IMR-90 (cell line): ENCODE data around the gene PM20D2. TPM values are rescaled to one million over a fixed set of nuclear protein-coding genes. Genes with fewer than 3 reads are reported as not detected.

Source experiments
- ATAC-seq: fragments of 200-7000 bp; cut with Tn5 transposase; 2 replicates; pipeline ENCODE4 v1.9.1; 2020; ENCODE audit warnings: low read depth, mild to moderate bottlenecking, moderate library complexity
- BruUV-seq: library from RNA; stranded (reverse); fragments of 400-500 nt; replicated peaks from 2 replicates; lab custom pipeline; 2021; lab: Mats Ljungman, UMichigan
- CTCF ChIA-PET: fragments of 300-600 bp; formaldehyde crosslinking; extraction: SDS; loops from one replicate; lab custom pipeline; 2021; ENCODE audit warnings: antibody characterized with exemption; lab: Yijun Ruan, JAX
- POLR2A ChIA-PET: fragments of 300-600 bp; sonication (Branson Sonifier 250); formaldehyde crosslinking; loops from one replicate; lab custom pipeline; 2022; ENCODE audit warnings: antibody characterized with exemption; ENCODE audit not compliant: unreplicated experiment; lab: Charles Lee
- DNase-seq: peaks from one replicate; pipeline ENCODE4 v3.0.0; 2013
- H2AFZ ChIP-seq: replicated peaks from 2 replicates; pipeline ENCODE3; 2013; ENCODE audit warnings: low read length, mild to moderate bottlenecking; ENCODE audit not compliant: poor library complexity
- H2AK5ac ChIP-seq: 2 replicates; pipeline ENCODE4 v1.6.1; 2013; ENCODE audit warnings: low read depth, low read length, inconsistent platforms
- H2AK9ac ChIP-seq: replicated peaks from 2 replicates; pipeline ENCODE3; 2013; ENCODE audit warnings: mild to moderate bottlenecking, low read depth, low read length, moderate library complexity; ENCODE audit not compliant: poor library complexity
- H2BK120ac ChIP-seq: 2 replicates; pipeline ENCODE4 v1.6.1; 2013; ENCODE audit warnings: low read depth, low read length, inconsistent platforms
- H2BK15ac ChIP-seq: 3 replicates; pipeline ENCODE4 v1.6.1; 2013; ENCODE audit warnings: low read depth, low read length, inconsistent platforms
- H2BK20ac ChIP-seq: 2 replicates; pipeline ENCODE4 v1.6.1; 2013; ENCODE audit warnings: low read depth, mild to moderate bottlenecking, inconsistent platforms, low read length, moderate library complexity
- H2BK5ac ChIP-seq: 2 replicates; pipeline ENCODE4 v1.6.1; 2013; ENCODE audit warnings: mild to moderate bottlenecking, low read depth, low read length, inconsistent platforms; ENCODE audit not compliant: poor library complexity, severe bottlenecking
- H3K14ac ChIP-seq: replicated peaks from 2 replicates; pipeline ENCODE4 v1.6.1; 2013; ENCODE audit warnings: low read depth, low read length, inconsistent platforms
- H3K18ac ChIP-seq: 2 replicates; pipeline ENCODE4 v1.6.1; 2013; ENCODE audit warnings: low read depth, low read length, control low read depth
- H3K23ac ChIP-seq: 2 replicates; pipeline ENCODE4 v1.6.1; 2013; ENCODE audit warnings: low read depth, low read length, inconsistent platforms
- H3K27ac ChIP-seq: 2 replicates; pipeline ENCODE4 v1.5.1; 2013; ENCODE audit warnings: mild to moderate bottlenecking, control low read depth, low read length; ENCODE audit not compliant: insufficient read depth
- H3K27me3 ChIP-seq: 2 replicates; pipeline ENCODE4 v1.6.1; 2013; ENCODE audit warnings: low read length; ENCODE audit not compliant: control insufficient read depth, insufficient read depth
- H3K36me3 ChIP-seq: 2 replicates; pipeline ENCODE4 v1.6.1; 2013; ENCODE audit warnings: low read length, mixed read lengths; ENCODE audit not compliant: control insufficient read depth, insufficient read depth
- H3K4ac ChIP-seq: 2 replicates; pipeline ENCODE4 v1.6.1; 2013; ENCODE audit warnings: low read depth, low read length, inconsistent platforms
- H3K4me1 ChIP-seq: 2 replicates; pipeline ENCODE4 v1.6.1; 2013; ENCODE audit warnings: low read length, mixed read lengths; ENCODE audit not compliant: control insufficient read depth, insufficient read depth
- H3K4me2 ChIP-seq: 2 replicates; pipeline ENCODE4 v1.6.1; 2013; ENCODE audit warnings: low read depth, mild to moderate bottlenecking, control low read depth, low read length, moderate library complexity
- H3K4me3 ChIP-seq: 2 replicates; pipeline ENCODE4 v1.5.1; 2013; ENCODE audit warnings: low read depth, mild to moderate bottlenecking, control low read depth, low read length, moderate library complexity; ENCODE audit not compliant: insufficient read depth
- H3K56ac ChIP-seq: 2 replicates; pipeline ENCODE4 v1.6.1; 2013; ENCODE audit warnings: low read length, inconsistent platforms; ENCODE audit not compliant: insufficient read depth; ENCODE audit errors: extremely low read depth
- H3K79me1 ChIP-seq, 2 experiments: 2 replicates each; pipeline ENCODE4 v1.6.1; 2013; ENCODE audit warnings: low read length in 2 of 2, inconsistent platforms in 1 of 2, low read depth in 1 of 2
- H3K9ac ChIP-seq: 2 replicates; pipeline ENCODE4 v1.6.1; 2013; ENCODE audit warnings: low read depth, low read length, control low read depth
- H3K9me1 ChIP-seq: 2 replicates; pipeline ENCODE4 v1.6.1; 2013; ENCODE audit warnings: low read length, inconsistent platforms; ENCODE audit not compliant: insufficient read depth
- H3K9me3 ChIP-seq: 2 replicates; pipeline ENCODE4 v1.6.1; 2013; ENCODE audit warnings: low read length; ENCODE audit not compliant: control insufficient read depth, insufficient read depth
- H4K20me1 ChIP-seq: 2 replicates; pipeline ENCODE4 v1.6.1; 2013; ENCODE audit warnings: low read length, inconsistent platforms; ENCODE audit not compliant: insufficient read depth
- H4K5ac ChIP-seq: 2 replicates; pipeline ENCODE4 v1.6.1; 2013; ENCODE audit warnings: mild to moderate bottlenecking, low read depth, low read length, control low read depth
- H4K8ac ChIP-seq, 2 experiments: 2 replicates each; pipeline ENCODE4 v1.6.1; 2013; ENCODE audit warnings: low read depth in 2 of 2, low read length in 2 of 2, control low read depth in 1 of 2, inconsistent platforms in 1 of 2
- H4K91ac ChIP-seq: 2 replicates; pipeline ENCODE4 v1.6.1; 2013; ENCODE audit warnings: low read depth, low read length, inconsistent platforms; ENCODE audit not compliant: insufficient read depth
- FOS ChIP-seq: fragments of 150-350 bp; IDR thresholded peaks from 2 replicates; pipeline ENCODE4 v1.6.1; 2016; ENCODE audit warnings: low read depth, low read length
- RAD21 ChIP-seq: IDR thresholded peaks from 2 replicates; pipeline ENCODE4 v1.6.1; 2012; ENCODE audit warnings: low read length, improper control_type of control experiment
- WGBS, 2 experiments: methylation state at CpG; one replicate each; pipeline versions ENCODE4 v1.1.5 to v1.1.7; 2013; ENCODE audit warnings: missing lambda C conversion rate in 2 of 2; ENCODE audit not compliant: insufficient read length in 1 of 2; ENCODE audit errors: extremely low coverage in 2 of 2; 5-methylcytosine and 5-hydroxymethylcytosine counted together
- dilution Hi-C: fragments of 300-500 bp; cut with HindIII; formaldehyde crosslinking; loops from one replicate; pipeline ENCODE4 v1.14.3; 2018; ENCODE audit warnings: low sequenced_read_pairs; ENCODE audit not compliant: unreplicated experiment
- in situ Hi-C: fragments of 300-500 bp; cut with MboI; formaldehyde crosslinking; loops from 3 replicates; pipeline ENCODE4 v1.14.3; 2019; ENCODE audit warnings: low sequenced_read_pairs, inconsistent platforms, mixed read lengths
- intact Hi-C: fragments of 100-400 bp; cut with micrococcal nuclease; formaldehyde crosslinking; loops from 2 replicates; pipeline ENCODE4 v1.10.0; 2022
- polyA plus RNA-seq, 3 experiments: library from polyadenylated mRNA; depleted of rRNA; stranded (reverse); fragments of >200 nt; gene quantifications; 2 replicates each; pipeline ENCODE4 v1.2.3, GENCODE V29; 2012; ENCODE audit warnings: low replicate concordance in 1 of 3
- total RNA-seq: library from RNA; depleted of rRNA; stranded (reverse); fragments of >200 nt; gene quantifications from 2 replicates; pipeline ENCODE4 v1.2.3, GENCODE V29; 2012

Gene PM20D2
- total and polyA plus RNA-seq, 2 of the 4 experiments (the other 2 are of a cell fraction) = 6.0 to 6.5 TPM

- H3K4me2 ChIP-seq = no peak overlapping the region
- no TSS peak for BruUV-seq
- H3K23ac ChIP-seq = no peak overlapping the region
- H3K4me3 ChIP-seq = no peak overlapping the region
- no peak overlapping the region for H4K91ac ChIP-seq
- peaks cover 3% of the 10 kb centered on the region; the same call in 1 of the 2 replicates for H3K9me3 ChIP-seq
- in situ Hi-C loops (no loop called here), dilution Hi-C loops (no loop called here), intact Hi-C loops (no loop called here)
- no peak overlapping the region for H2BK15ac ChIP-seq
- H2BK5ac ChIP-seq = no peak overlapping the region
- H3K27me3 ChIP-seq = peaks cover 4% of the 10 kb centered on the region
- no peak overlapping the region for H2AFZ ChIP-seq
- H2AK9ac ChIP-seq = no peak overlapping the region
- H2AK5ac ChIP-seq = no peak overlapping the region
- no peak overlapping the region for H4K5ac ChIP-seq
- TF ChIP-seq RAD21 (no peak), FOS (no peak)
- no peaks in the 10 kb centered on the region for H4K20me1 ChIP-seq
- H3K18ac ChIP-seq = no peak overlapping the region
- DNase-seq (no peak), ATAC-seq (no peak)
- CTCF ChIA-PET = no interaction called here
- H2BK120ac ChIP-seq = no peak overlapping the region
- no CpG with 5 or more reads among the region's 1 CpG for WGBS, 2 experiments
- no peak overlapping the region for H4K8ac ChIP-seq
- H3K36me3 ChIP-seq = no peaks in the 10 kb centered on the region
- no peaks in the 10 kb centered on the region for H3K9me1 ChIP-seq
- H3K9ac ChIP-seq = no peak overlapping the region
- H3K14ac ChIP-seq = no peak overlapping the region
- POLR2A ChIA-PET = no interaction called here
- no peaks in the 10 kb centered on the region for H3K79me1 ChIP-seq
- no peak overlapping the region for H3K27ac ChIP-seq
- no peak overlapping the region for H2BK20ac ChIP-seq
- no peaks in the 10 kb centered on the region for H3K4me1 ChIP-seq
- no peak overlapping the region for H3K4ac ChIP-seq
- no peak overlapping the region for H3K56ac ChIP-seq
These were observed 48.7 kb downstream of the PM20D2 start for GRCh38 chr6:89194559-89194958.
